OCI-LY3 (cell line): ENCODE data around the gene QKI.
A peak's percentile ranks its signal among the peaks of the same experiment; 100 is the strongest.

Experiments
- H2AFZ ChIP-seq: fragments of 200-600, 300-600 bp; shearing (Covaris generic); 2 replicates; pipeline ENCODE4 v1.6.0; 2014; ENCODE audit warnings: antibody characterized with exemption, low read depth, low read length
- H3K27ac ChIP-seq: fragments of 200-600, 300-600 bp; sonication (generic); 2 replicates; pipeline ENCODE4 v1.5.1; 2014; ENCODE audit warnings: mild to moderate bottlenecking, low read length, moderate library complexity, mixed read lengths
- H3K27me3 ChIP-seq: fragments of 200-600, 300-600 bp; sonication (generic); 2 replicates; pipeline ENCODE4 v1.6.1; 2014; ENCODE audit warnings: low read depth, low read length, mixed read lengths
- H3K36me3 ChIP-seq: fragments of 200-600, 300-600 bp; sonication (generic); replicated peaks from 2 replicates; pipeline ENCODE3; 2014; ENCODE audit warnings: low read depth, low read length, mixed read lengths
- H3K4me1 ChIP-seq: fragments of 300-600, 200-600 bp; sonication (generic); 2 replicates; pipeline ENCODE4 v1.6.1; 2014; ENCODE audit warnings: low read length, mixed read lengths
- H3K4me2 ChIP-seq: fragments of 200-600, 300-600 bp; sonication (generic); 2 replicates; pipeline ENCODE4 v1.6.1; 2014; ENCODE audit warnings: low read length, mixed read lengths
- H3K4me3 ChIP-seq: fragments of 300-600, 200-600 bp; sonication (generic); 2 replicates; pipeline ENCODE4 v1.5.1; 2014; ENCODE audit warnings: antibody characterized with exemption, mild to moderate bottlenecking, low read length, moderate library complexity
- H3K79me2 ChIP-seq: fragments of 300-600, 200-600 bp; shearing (Covaris generic); 2 replicates; pipeline ENCODE4 v1.6.1; 2014; ENCODE audit warnings: mild to moderate bottlenecking, low read length, mixed read lengths
- H3K9ac ChIP-seq: fragments of 300-600, 200-600 bp; shearing (Covaris generic); 2 replicates; pipeline ENCODE4 v1.6.0; 2014; ENCODE audit warnings: mild to moderate bottlenecking, low read length, moderate library complexity
- H3K9me3 ChIP-seq: fragments of 200-600, 300-600 bp; shearing (Covaris generic); 2 replicates; pipeline ENCODE4 v1.6.1; 2014; ENCODE audit warnings: low read length, mixed read lengths; ENCODE audit not compliant: insufficient read depth
- H4K20me1 ChIP-seq: fragments of 200-600, 300-600 bp; sonication (generic); 2 replicates; pipeline ENCODE4 v1.6.1; 2016; ENCODE audit warnings: low read length, mixed read lengths; ENCODE audit not compliant: insufficient read depth
- EZH2phosphoT487 ChIP-seq: fragments of 200-600 bp; shearing (Covaris generic); IDR thresholded peaks from 2 replicates; pipeline ENCODE4 v1.6.1; 2018; ENCODE audit warnings: antibody characterized with exemption, mixed run types, low read depth
- TF ChIP-seq, protein P1 (sequence below): fragments of 200-600, 300-600 bp; sonication (generic); IDR thresholded peaks from 2 replicates; pipeline ENCODE4 v1.5.1; 2014; ENCODE audit warnings: antibody characterized with exemption, low read length, low read depth

The QKI gene

DNA sequence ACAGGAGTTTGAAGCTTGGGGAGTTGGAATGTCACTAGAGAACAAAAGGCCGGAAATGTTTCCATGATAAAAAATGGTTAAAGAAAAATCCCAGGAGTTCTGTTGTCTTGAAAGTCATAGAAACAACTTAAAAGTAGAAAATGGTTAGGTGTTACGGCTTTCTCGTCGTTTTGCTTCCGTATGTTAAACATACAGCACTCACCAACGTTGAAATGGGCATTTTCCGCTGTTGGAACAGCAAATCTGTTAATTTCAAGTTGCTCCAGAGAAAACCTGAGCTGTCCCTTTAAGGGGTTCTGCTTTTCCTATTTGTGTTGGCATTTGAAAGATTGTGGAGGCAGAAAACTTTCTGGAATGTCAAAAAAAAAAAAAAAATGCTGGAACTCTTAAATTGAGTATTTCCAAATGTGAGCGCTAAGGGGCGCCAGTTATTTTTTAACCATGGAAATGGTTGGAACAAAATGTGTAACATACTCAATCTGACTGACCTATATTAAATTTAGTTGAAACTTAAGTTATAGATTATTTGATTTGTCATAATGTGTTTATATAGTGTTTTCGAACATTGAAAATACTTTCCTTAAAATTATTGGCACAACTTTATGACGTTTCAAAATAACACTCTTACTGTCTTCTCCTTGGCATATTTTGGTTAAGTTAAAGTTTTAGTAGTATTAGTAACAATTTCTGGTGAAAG, 2.2 kb downstream of the QKI start:
- Histone ChIP-seq H4K20me1 (peaks cover 54% of the 10 kb centered on the region), H3K9ac (peak overlapping the region; percentile 92), H3K4me1 (peaks cover 44% of the 10 kb centered on the region), H3K4me2 (peak overlapping the region; percentile 81), H3K36me3 (no peaks in the 10 kb centered on the region), H3K79me2 (peaks cover 75% of the 10 kb centered on the region), H2AFZ (no peak overlapping the region), H3K27ac (peak overlapping the region; percentile 86), H3K9me3 (no peaks in the 10 kb centered on the region), H3K27me3 (no peaks in the 10 kb centered on the region), H3K4me3 (peak overlapping the region; percentile 93)
- TF ChIP-seq, protein P1, sequence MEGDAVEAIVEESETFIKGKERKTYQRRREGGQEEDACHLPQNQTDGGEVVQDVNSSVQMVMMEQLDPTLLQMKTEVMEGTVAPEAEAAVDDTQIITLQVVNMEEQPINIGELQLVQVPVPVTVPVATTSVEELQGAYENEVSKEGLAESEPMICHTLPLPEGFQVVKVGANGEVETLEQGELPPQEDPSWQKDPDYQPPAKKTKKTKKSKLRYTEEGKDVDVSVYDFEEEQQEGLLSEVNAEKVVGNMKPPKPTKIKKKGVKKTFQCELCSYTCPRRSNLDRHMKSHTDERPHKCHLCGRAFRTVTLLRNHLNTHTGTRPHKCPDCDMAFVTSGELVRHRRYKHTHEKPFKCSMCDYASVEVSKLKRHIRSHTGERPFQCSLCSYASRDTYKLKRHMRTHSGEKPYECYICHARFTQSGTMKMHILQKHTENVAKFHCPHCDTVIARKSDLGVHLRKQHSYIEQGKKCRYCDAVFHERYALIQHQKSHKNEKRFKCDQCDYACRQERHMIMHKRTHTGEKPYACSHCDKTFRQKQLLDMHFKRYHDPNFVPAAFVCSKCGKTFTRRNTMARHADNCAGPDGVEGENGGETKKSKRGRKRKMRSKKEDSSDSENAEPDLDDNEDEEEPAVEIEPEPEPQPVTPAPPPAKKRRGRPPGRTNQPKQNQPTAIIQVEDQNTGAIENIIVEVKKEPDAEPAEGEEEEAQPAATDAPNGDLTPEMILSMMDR: peak; percentile 67
- TF ChIP-seq EZH2phosphoT487: no peak

DNA sequence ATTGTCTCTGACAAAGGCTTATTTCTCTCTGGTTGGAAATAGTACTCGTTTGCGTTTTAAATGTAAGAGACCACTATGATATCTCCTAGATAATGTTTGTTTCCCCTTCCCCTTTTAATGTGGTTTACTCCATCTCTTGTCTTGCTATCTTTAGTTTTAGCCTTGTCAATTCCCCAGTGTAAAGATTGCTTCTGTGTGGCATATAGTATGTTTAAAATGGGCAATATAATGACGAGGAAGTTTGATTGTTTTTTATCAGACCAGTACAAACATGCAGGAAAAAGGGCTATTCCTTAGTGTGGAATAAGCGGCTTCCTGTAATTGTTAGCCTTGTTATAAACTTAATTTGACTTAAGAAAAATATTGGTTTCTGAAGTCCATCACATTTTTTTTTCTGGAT, 3.1 kb downstream of the QKI start:
- peaks cover 40% of the 10 kb centered on the region for H3K4me1 ChIP-seq
- peak overlapping the region; percentile 93 for H3K4me3 ChIP-seq
- H4K20me1 ChIP-seq: peaks cover 62% of the 10 kb centered on the region
- no peaks in the 10 kb centered on the region for H3K27me3 ChIP-seq
- H3K9me3 ChIP-seq: no peaks in the 10 kb centered on the region
- H2AFZ ChIP-seq: no peak overlapping the region
- no peak for TF ChIP-seq EZH2phosphoT487
- TF ChIP-seq, protein P1: no peak
- H3K4me2 ChIP-seq: peak overlapping the region; percentile 81
- H3K36me3 ChIP-seq: no peaks in the 10 kb centered on the region
- peaks cover 83% of the 10 kb centered on the region for H3K79me2 ChIP-seq
- H3K9ac ChIP-seq: peak overlapping the region; percentile 92
- H3K27ac ChIP-seq: no peak overlapping the region

DNA sequence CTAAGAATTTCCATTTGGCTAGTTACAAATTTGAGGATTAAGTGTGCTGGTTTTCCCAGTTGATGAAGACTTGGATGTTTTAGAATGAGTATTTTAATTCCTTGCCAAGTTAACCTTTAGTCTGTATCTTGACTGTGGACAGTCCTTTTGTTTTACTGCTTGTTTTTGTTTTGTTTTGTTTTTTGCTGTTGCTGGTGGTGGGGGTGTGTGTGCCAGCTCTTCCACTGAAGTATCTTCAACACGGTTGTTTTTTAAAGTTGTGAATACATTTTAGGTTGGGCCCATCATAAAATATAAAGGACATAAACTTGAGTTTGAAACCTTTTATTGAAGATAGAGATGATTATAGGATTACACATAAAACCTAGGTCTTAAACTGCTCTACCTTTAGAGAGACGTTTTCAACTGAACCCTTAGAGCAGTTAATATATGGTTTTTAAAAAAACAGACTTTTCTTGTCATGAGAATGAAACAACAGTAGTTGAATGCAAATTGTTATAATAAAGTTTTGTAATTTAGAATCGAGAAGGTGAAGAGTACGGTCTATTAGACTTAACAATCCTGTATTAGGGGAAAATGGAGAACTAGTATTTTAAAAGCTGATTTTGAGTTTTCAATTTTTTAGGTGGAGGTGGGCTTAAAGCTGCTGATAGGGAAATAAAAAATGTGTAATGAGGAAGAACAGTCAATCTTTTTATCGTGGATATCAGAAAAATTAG, 4.0 kb downstream of the QKI start:
- TF ChIP-seq EZH2phosphoT487: no peak
- TF ChIP-seq, protein P1: no peak
- Histone ChIP-seq H2AFZ (no peak overlapping the region), H3K4me1 (peaks cover 40% of the 10 kb centered on the region), H3K4me2 (peak overlapping the region; percentile 60), H4K20me1 (peaks cover 71% of the 10 kb centered on the region), H3K27me3 (no peaks in the 10 kb centered on the region), H3K9me3 (no peaks in the 10 kb centered on the region), H3K4me3 (peak overlapping the region; percentile 45), H3K36me3 (no peaks in the 10 kb centered on the region), H3K79me2 (peaks cover 88% of the 10 kb centered on the region), H3K27ac (no peak overlapping the region), H3K9ac (peak overlapping the region; percentile 44)

DNA sequence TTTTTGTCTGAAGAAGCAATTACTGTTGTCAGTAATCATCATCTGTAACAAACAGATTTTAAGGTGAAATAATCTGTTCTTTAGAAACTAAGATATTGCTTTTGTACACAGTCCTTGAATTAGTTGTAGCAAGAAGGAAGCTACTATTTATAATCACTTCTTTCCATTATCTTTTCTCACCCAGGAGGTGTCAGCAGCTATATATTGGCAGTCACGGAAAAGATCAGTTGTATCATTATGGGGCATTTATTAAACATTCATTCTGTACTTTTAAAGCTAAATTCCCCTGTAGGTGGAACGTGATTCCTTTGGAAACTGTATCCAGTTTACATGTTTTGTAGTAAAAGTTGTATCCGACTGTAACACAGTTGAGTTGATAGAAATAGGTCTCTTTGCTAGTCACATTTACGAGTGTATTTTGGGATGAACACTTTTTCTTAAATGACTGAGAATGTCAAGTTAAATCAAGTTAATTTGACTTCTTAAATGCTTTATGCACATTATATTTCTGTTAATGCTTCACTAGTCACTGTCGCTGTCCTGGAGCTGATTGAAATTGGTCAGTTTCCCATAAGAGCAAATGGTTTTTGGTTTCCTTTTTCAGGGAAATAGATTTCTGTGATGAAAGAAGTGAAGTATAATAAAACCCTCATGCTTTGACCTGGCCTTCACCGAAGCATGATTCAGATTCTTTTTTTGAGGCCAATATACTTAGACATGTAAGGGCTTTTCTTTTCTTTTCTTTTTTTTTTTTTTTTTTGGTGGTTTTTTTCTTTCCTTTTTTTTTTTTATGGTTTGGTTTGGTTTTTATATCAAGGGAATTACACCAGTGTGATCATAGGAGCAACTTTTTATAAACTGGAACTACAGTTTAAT, 5.1 kb downstream of the QKI start:
- Histone ChIP-seq H3K4me3 (peak overlapping the region; percentile 45), H4K20me1 (peaks cover 83% of the 10 kb centered on the region), H3K4me1 (peaks cover 40% of the 10 kb centered on the region)

More for the DNA sequence above, 5.1 kb downstream of the QKI start:
- Histone ChIP-seq H3K36me3 (no peaks in the 10 kb centered on the region), H3K4me2 (peak overlapping the region; percentile 60), H3K27me3 (no peaks in the 10 kb centered on the region), H3K9me3 (no peaks in the 10 kb centered on the region), H2AFZ (no peak overlapping the region), H3K27ac (no peak overlapping the region), H3K9ac (no peak overlapping the region), H3K79me2 (peaks cover 99% of the 10 kb centered on the region)
- TF ChIP-seq EZH2phosphoT487: no peak
- TF ChIP-seq, protein P1: no peak
